Measurements from ENCODE around the gene DENND10. TPM values are rescaled to one million over a fixed set of nuclear protein-coding genes. Genes with fewer than 3 reads are reported as not detected.
"Not testable (repeated sequence)": the region's sequence is repeated elsewhere in the genome, so short reads cannot be mapped to it uniquely, and the experiment has no call there.

Gene DENND10
- total RNA-seq, 1 donor from 2014 or later = 59.0 TPM

DNA sequence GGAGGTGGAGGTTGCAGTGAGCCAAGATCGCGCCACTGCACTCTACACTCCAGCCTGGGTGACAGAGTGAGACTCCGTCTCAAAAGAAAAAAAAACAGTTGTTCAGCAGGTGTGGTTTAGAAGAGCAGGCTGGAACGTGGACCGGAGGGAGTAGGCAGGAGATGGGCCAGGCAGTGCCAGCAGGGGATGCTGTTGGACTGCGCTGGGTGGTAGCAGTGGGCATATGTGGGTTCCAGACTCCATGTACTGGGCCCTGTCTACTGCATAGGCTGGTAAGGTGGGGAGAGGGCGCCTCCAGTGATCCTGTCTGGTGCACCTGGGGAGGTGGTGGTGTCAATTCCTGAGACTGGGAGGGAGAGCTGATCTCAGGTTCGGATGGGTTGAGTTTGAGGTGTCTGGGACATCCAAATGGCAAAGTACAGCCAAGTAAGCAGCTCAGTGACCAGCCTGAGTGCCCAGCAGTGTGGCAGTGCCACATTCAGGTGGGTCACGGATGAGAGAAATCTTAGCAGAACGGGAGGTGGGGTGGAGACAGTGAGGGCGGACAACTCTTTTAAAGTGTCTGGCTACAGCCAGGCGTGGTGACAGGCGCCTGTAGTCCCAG is 35.7 kb downstream of the DENND10 start:
- DNase-seq (ENCODE audit: low read depth) (peak; percentile 41), FAIRE-seq (no peak)
- no peaks in the 10 kb centered on the region for H3K27me3 ChIP-seq (ENCODE audit: control insufficient read depth, insufficient read depth, low read length)

DNA sequence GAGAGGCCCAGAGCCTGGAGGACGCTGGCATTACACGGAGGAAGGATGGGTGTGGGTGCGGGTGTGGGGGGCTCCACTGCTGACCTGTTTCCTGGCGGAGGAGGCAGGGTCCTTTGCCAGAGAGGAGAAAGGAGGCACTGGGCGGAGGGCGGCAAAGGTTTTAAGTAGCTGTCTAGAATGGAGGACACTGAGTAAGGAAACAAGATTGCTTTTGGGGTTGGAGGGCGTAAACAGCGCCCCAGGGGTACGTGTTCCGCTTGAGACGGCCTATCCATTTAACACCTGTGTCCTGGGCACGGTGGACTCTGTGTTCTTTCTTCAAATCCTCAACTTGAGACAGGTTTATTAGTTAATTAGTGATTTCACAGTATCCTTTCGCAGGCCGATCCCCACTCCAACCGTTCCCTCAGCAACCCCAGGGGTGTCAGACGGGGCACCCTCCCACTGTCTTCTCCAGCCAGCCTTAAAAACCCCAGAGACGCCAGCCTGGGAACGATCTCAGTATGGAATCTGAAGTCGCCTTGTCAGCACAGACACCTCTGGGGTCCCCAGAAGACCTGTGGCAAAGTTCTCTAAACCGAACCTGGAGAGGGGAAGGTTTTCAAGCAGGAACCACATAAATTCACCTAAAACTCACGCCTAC is 36.8 kb downstream of the DENND10 start:
- DNase-seq (ENCODE audit: low read depth) = no peak
- Histone ChIP-seq H3K27me3 (ENCODE audit: control insufficient read depth, insufficient read depth, low read length) (no peaks in the 10 kb centered on the region), H3K36me3 (ENCODE audit: control insufficient read depth, insufficient read depth, low read length) (peaks cover 2% of the 10 kb centered on the region), H3K4me3 (ENCODE audit: low read depth, low read length) (no peak overlapping the region)
- TF ChIP-seq, protein P1, sequence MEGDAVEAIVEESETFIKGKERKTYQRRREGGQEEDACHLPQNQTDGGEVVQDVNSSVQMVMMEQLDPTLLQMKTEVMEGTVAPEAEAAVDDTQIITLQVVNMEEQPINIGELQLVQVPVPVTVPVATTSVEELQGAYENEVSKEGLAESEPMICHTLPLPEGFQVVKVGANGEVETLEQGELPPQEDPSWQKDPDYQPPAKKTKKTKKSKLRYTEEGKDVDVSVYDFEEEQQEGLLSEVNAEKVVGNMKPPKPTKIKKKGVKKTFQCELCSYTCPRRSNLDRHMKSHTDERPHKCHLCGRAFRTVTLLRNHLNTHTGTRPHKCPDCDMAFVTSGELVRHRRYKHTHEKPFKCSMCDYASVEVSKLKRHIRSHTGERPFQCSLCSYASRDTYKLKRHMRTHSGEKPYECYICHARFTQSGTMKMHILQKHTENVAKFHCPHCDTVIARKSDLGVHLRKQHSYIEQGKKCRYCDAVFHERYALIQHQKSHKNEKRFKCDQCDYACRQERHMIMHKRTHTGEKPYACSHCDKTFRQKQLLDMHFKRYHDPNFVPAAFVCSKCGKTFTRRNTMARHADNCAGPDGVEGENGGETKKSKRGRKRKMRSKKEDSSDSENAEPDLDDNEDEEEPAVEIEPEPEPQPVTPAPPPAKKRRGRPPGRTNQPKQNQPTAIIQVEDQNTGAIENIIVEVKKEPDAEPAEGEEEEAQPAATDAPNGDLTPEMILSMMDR (IDR thresholded peaks at IDR 0.05; ENCODE audit: insufficient read depth, low read length, severe bottlenecking) = no peak
- no peak for FAIRE-seq

More for the DNA sequence above, 35.7 kb downstream of the DENND10 start:
- no peak overlapping the region for H3K4me3 ChIP-seq (ENCODE audit: low read depth, low read length)
- TF ChIP-seq, protein P1 (IDR thresholded peaks at IDR 0.05; ENCODE audit: insufficient read depth, low read length, severe bottlenecking) = peak; percentile 79
- peaks cover 2% of the 10 kb centered on the region for H3K36me3 ChIP-seq (ENCODE audit: control insufficient read depth, insufficient read depth, low read length)

DNA sequence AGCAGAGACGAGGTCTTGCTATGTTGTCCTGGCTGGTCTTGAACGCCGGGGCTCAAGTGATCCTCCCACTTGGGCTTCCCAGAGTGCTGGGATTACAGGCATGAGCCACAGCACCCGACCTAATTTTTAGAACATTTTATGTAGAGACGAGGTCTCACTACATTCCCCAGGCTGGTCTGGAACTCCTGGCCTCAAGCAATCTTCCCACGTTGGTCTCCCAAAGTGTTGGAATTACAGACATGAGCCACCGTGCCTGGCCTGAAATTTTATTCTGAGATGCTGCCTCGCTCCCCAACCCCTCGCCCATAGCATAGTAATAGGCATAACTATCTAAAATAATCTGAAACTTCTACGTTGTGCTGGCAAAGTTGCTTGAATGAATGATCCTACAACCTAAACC is 39.7 kb downstream of the DENND10 start:
- TF ChIP-seq, protein P1 (IDR thresholded peaks at IDR 0.05; ENCODE audit: insufficient read depth, low read length, severe bottlenecking) = no peak
- H3K4me3 ChIP-seq (ENCODE audit: low read depth, low read length) = no peak overlapping the region
- H3K36me3 ChIP-seq (ENCODE audit: control insufficient read depth, insufficient read depth, low read length) = peaks cover 7% of the 10 kb centered on the region
- no peaks in the 10 kb centered on the region for H3K27me3 ChIP-seq (ENCODE audit: control insufficient read depth, insufficient read depth, low read length)
- DNase-seq (ENCODE audit: low read depth) (no peak), FAIRE-seq (no peak)

DNA sequence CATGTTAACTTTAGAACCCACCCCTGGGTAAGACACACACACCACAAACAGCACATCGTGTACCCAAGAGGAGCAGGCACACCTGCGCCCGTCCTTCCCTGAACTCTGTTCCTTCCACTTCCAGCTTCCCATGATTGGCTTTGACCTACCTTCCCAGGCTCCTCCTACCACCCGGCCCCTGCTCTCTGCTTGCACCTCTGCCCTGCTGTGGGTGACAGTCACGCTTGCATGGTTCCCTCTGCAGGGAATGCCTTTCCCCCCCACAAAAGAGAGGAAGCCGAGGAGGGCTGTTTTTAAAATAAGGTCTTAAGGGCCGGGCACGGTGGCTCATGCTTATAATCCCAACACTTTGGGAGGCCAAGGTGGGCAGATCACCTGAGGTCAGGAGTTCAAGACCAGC is 45.2 kb downstream of the DENND10 start:
- Histone ChIP-seq H3K36me3 (ENCODE audit: control insufficient read depth, insufficient read depth, low read length) (peaks cover 16% of the 10 kb centered on the region), H3K4me3 (ENCODE audit: low read depth, low read length) (no peak overlapping the region), H3K27me3 (ENCODE audit: control insufficient read depth, insufficient read depth, low read length) (no peaks in the 10 kb centered on the region)
- TF ChIP-seq, protein P1 (IDR thresholded peaks at IDR 0.05; ENCODE audit: insufficient read depth, low read length, severe bottlenecking) = no peak
- FAIRE-seq (peak; percentile 86), DNase-seq (ENCODE audit: low read depth) (no peak)

DNA sequence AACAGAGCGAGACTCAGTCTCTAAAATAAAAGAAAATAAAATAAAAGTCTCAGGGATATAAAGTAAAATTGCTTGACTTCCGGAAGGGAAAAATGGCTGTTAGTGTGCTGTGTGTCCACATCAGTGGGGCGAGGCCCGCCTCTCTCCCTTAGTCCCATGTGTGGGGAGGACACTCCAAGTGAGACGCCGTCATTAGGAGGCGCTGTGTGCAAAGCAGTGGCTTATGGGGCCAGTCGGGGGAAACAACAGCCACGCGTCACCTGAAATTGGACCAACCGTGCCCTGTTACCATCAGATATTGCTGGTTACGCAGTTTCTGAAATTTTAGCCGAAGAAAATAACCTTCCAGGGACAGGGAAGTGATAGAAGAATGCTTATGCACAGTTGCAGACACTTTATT is 45.8 kb downstream of the DENND10 start:
- FAIRE-seq (no peak), DNase-seq (ENCODE audit: low read depth) (no peak)
- TF ChIP-seq, protein P1 (IDR thresholded peaks at IDR 0.05; ENCODE audit: insufficient read depth, low read length, severe bottlenecking) = no peak
- Histone ChIP-seq H3K4me3 (ENCODE audit: low read depth, low read length) (no peak overlapping the region), H3K36me3 (ENCODE audit: control insufficient read depth, insufficient read depth, low read length) (peaks cover 20% of the 10 kb centered on the region), H3K27me3 (ENCODE audit: control insufficient read depth, insufficient read depth, low read length) (no peaks in the 10 kb centered on the region)

DNA sequence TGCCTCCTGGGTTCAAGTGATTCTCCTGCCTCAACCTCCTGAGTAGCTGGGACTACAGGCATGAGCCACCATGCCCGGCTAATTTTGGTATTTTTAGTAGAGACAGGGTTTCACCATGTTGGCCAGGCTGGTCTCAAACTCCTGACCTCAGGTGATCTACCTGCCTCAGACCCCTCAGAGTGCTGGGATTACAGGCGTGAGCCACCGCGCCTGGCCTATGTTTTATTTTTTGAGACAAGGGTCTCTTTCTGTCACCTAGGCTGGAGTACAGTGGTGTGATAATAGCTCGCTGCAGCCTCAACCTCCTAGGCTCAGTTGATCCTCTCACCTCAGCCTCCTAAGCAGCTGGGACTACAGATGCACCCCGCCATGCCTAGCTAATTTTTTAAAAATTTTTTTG is 47.7 kb downstream of the DENND10 start:
- H3K36me3 ChIP-seq (ENCODE audit: control insufficient read depth, insufficient read depth, low read length) = peaks cover 30% of the 10 kb centered on the region
- FAIRE-seq; DNase-seq (ENCODE audit: low read depth); H3K27me3 ChIP-seq (ENCODE audit: control insufficient read depth, insufficient read depth, low read length); H3K4me3 ChIP-seq (ENCODE audit: low read depth, low read length): not testable (repeated sequence)
